MM.1S (cell line): ENCODE measurements around the gene PARPBP.
"Not testable (repeated sequence)": the region's sequence is repeated elsewhere in the genome, so short reads cannot be mapped to it uniquely, and the experiment has no call there.

Experiments
- DNase-seq: peaks from one replicate; pipeline ENCODE4 v3.0.0-alpha.2; 2015
- H2AFZ ChIP-seq: fragments of 300-600 bp; sonication (generic); 2 replicates; pipeline ENCODE4 v1.6.0; 2016; ENCODE audit warnings: antibody characterized with exemption, low read length
- H3F3A ChIP-seq: fragments of 300-600 bp; sonication (generic); 2 replicates; pipeline ENCODE4 v1.6.1; 2016; ENCODE audit warnings: mild to moderate bottlenecking, antibody characterized with exemption, low read length, moderate library complexity, mixed read lengths; ENCODE audit not compliant: insufficient read depth
- H3K27ac ChIP-seq: fragments of 300-600 bp; sonication (generic); 2 replicates; pipeline ENCODE4 v1.5.1; 2016; ENCODE audit warnings: mild to moderate bottlenecking, low read length
- H3K27me3 ChIP-seq: fragments of 300-600 bp; sonication (generic); replicated peaks from 2 replicates; pipeline ENCODE4 v1.6.0; 2016; ENCODE audit warnings: low read length; ENCODE audit not compliant: insufficient read depth
- H3K36me3 ChIP-seq: fragments of 300-600 bp; sonication (generic); replicated peaks from 2 replicates; pipeline ENCODE4 v1.6.1; 2016; ENCODE audit warnings: mild to moderate bottlenecking, low read length, mixed read lengths; ENCODE audit not compliant: insufficient read depth
- H3K4me1 ChIP-seq: fragments of 300-600 bp; sonication (generic); 2 replicates; pipeline ENCODE4 v1.6.1; 2016; ENCODE audit warnings: low read length, mixed read lengths
- H3K4me2 ChIP-seq: fragments of 300-600 bp; sonication (generic); 2 replicates; pipeline ENCODE4 v1.6.0; 2016; ENCODE audit warnings: low read depth, low read length
- H3K4me3 ChIP-seq: fragments of 300-600 bp; sonication (generic); 2 replicates; pipeline ENCODE4 v1.5.1; 2016; ENCODE audit warnings: low read length, mixed read lengths
- H3K79me2 ChIP-seq: fragments of 300-600 bp; sonication (generic); 2 replicates; pipeline ENCODE4 v1.6.1; 2016; ENCODE audit warnings: mixed run types, low read length, mixed read lengths
- H3K9ac ChIP-seq: fragments of 300-600 bp; sonication (generic); 2 replicates; pipeline ENCODE4 v1.6.1; 2016; ENCODE audit warnings: low read length, mixed read lengths
- H3K9me2 ChIP-seq: fragments of 300-600 bp; sonication (generic); replicated peaks from 2 replicates; pipeline ENCODE4 v1.6.1; 2016; ENCODE audit warnings: mild to moderate bottlenecking, low read length, mixed read lengths; ENCODE audit not compliant: insufficient read depth
- H3K9me3 ChIP-seq: fragments of 300-600 bp; sonication (generic); replicated peaks from 2 replicates; pipeline ENCODE4 v1.6.1; 2016; ENCODE audit warnings: mild to moderate bottlenecking, low read length, mixed read lengths; ENCODE audit not compliant: insufficient read depth
- H4K20me1 ChIP-seq: fragments of 300-600 bp; sonication (generic); 2 replicates; pipeline ENCODE4 v1.6.1; 2016; ENCODE audit warnings: mild to moderate bottlenecking, low read length, moderate library complexity, mixed read lengths; ENCODE audit not compliant: insufficient read depth
- CTCF ChIP-seq: fragments of 300-600 bp; sonication (generic); IDR thresholded peaks from 2 replicates; pipeline ENCODE4 v1.5.1; 2016; ENCODE audit warnings: antibody characterized with exemption, low read length, mixed read lengths
- EZH2 ChIP-seq: fragments of 300-600 bp; sonication (generic); optimal IDR thresholded peaks from 2 replicates; pipeline ENCODE3; 2017; ENCODE audit warnings: low read depth, mild to moderate bottlenecking, antibody characterized with exemption, low read length, mixed read lengths
- EZH2phosphoT487 ChIP-seq: fragments of 300-600 bp; sonication (generic); IDR thresholded peaks from 2 replicates; pipeline ENCODE4 v1.6.1; 2018; ENCODE audit warnings: antibody characterized with exemption, low read length

PARPBP gene

GRCh38 chr12:102142866-102143373 lies 22.9 kb downstream of the PARPBP start:
- not testable (repeated sequence) for H3K4me2 ChIP-seq, H3K4me1 ChIP-seq, H3K9me2 ChIP-seq, H3K9ac ChIP-seq, H3K79me2 ChIP-seq, H3K36me3 ChIP-seq, H3K4me3 ChIP-seq, H3K9me3 ChIP-seq, H3K27me3 ChIP-seq, H4K20me1 ChIP-seq, H3F3A ChIP-seq, H3K27ac ChIP-seq, H2AFZ ChIP-seq, DNase-seq

GRCh38 chr12:102144221-102144620 lies 24.2 kb downstream of the PARPBP start:
- H3K36me3 ChIP-seq, result no peaks in the 10 kb centered on the region
- no peaks in the 10 kb centered on the region for H3F3A ChIP-seq
- no peak overlapping the region for H3K9ac ChIP-seq
- TF ChIP-seq CTCF (no peak), EZH2phosphoT487 (no peak), EZH2 (no peak)
- no peaks in the 10 kb centered on the region for H3K4me1 ChIP-seq
- H3K4me2 ChIP-seq, result no peak overlapping the region
- H3K27me3 ChIP-seq, result no peaks in the 10 kb centered on the region
- H3K79me2 ChIP-seq, result no peaks in the 10 kb centered on the region
- no peaks in the 10 kb centered on the region for H3K9me3 ChIP-seq
- no peak overlapping the region for H2AFZ ChIP-seq
- DNase-seq, result no peak
- no peaks in the 10 kb centered on the region for H4K20me1 ChIP-seq
- no peaks in the 10 kb centered on the region for H3K9me2 ChIP-seq
- no peak overlapping the region for H3K27ac ChIP-seq
- H3K4me3 ChIP-seq, result no peak overlapping the region

- H3K9me3 ChIP-seq, H2AFZ ChIP-seq, H3K9ac ChIP-seq, H3K36me3 ChIP-seq, H3K9me2 ChIP-seq, H3K4me1 ChIP-seq, DNase-seq, H3F3A ChIP-seq, H3K4me3 ChIP-seq, H3K4me2 ChIP-seq, H4K20me1 ChIP-seq, H3K27me3 ChIP-seq, H3K79me2 ChIP-seq, H3K27ac ChIP-seq: not testable (repeated sequence)
Observed at GRCh38 chr12:102147062-102147587, 27.1 kb downstream of the PARPBP start.

GRCh38 chr12:102155206-102155605 lies 35.2 kb downstream of the PARPBP start:
- H3K27ac ChIP-seq, H3K4me1 ChIP-seq, H3K36me3 ChIP-seq, H3K4me3 ChIP-seq, H3K9ac ChIP-seq, H3K4me2 ChIP-seq, H3K9me2 ChIP-seq, H3K79me2 ChIP-seq, H3F3A ChIP-seq, H4K20me1 ChIP-seq, H3K9me3 ChIP-seq, H2AFZ ChIP-seq, H3K27me3 ChIP-seq, DNase-seq: not testable (repeated sequence)

- Histone ChIP-seq H3K9ac (no peak overlapping the region), H3K27ac (no peak overlapping the region), H3K4me2 (no peak overlapping the region), H3K4me1 (no peaks in the 10 kb centered on the region), H4K20me1 (no peaks in the 10 kb centered on the region), H3K4me3 (no peak overlapping the region), H3K79me2 (no peaks in the 10 kb centered on the region), H3K9me3 (no peaks in the 10 kb centered on the region), H3K36me3 (no peaks in the 10 kb centered on the region), H3K27me3 (no peaks in the 10 kb centered on the region), H3F3A (no peaks in the 10 kb centered on the region), H3K9me2 (no peaks in the 10 kb centered on the region), H2AFZ (no peak overlapping the region)
- no peak for TF ChIP-seq CTCF
- no peak for TF ChIP-seq EZH2
- no peak for TF ChIP-seq EZH2phosphoT487
- DNase-seq, result no peak
Observed at GRCh38 chr12:102163383-102163782, 43.4 kb downstream of the PARPBP start.
